ENCODE measurements around the gene PDE1A.

GRCh38 chr2:182242609-182243008 lies 184.2 kb downstream of the PDE1A start:
- TF ChIP-seq CTCF (IDR thresholded peaks at IDR 0.05) (no peak), POLR2A (IDR thresholded peaks at IDR 0.05) (no peak)

All from thyroid gland (tissue), 4 donors.